ENCODE measurements around the gene TRIOBP.

DNA sequence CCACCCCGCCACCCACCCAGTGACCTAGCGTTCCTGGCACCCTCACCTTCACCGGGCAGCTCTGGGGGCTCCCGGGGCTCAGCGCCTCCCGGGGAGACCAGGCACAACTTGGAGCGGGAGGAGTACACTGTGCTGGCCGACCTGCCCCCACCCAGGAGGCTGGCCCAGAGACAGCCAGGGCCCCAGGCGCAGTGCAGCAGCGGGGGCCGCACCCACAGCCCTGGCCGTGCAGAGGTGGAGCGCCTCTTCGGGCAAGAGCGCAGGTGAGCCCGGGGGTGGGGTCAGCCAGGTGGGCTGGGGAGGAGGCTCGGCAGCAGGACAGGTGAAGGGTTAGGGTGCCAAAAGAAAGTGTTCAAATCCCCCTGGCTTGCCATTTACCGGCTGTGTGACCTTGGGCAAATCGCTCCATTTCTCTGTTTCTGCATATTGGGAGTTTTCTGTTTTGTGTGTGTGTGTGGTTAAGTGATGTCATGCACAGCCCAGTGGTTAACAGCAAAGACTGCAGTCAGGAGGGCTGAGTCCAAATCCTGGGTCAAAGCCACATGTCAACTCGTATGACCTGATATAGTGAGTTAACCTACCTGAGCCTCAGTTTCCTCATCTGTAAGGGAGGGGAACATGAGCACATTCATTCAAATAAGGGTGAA lies 29.5 kb downstream of the TRIOBP start:
- TF ChIP-seq MYC (IDR thresholded peaks at IDR 0.05; ENCODE audit: low read depth, low read length) (no peak), POLR2A (IDR thresholded peaks at IDR 0.05; ENCODE audit: low read depth, low read length) (no peak), EZH2 (IDR thresholded peaks at IDR 0.05; ENCODE audit: borderline replicate concordance, low read depth, low read length, severe bottlenecking) (no peak), POLR2AphosphoS5 (IDR thresholded peaks at IDR 0.05; ENCODE audit: insufficient read depth, low read depth, low read length) (no peak), GATA2 (IDR thresholded peaks at IDR 0.05; ENCODE audit: insufficient read depth, insufficient read length, low read depth, low read length) (no peak), FOS (IDR thresholded peaks at IDR 0.05; ENCODE audit: borderline replicate concordance, insufficient read depth, low read length) (no peak)
- TF ChIP-seq, protein P1, sequence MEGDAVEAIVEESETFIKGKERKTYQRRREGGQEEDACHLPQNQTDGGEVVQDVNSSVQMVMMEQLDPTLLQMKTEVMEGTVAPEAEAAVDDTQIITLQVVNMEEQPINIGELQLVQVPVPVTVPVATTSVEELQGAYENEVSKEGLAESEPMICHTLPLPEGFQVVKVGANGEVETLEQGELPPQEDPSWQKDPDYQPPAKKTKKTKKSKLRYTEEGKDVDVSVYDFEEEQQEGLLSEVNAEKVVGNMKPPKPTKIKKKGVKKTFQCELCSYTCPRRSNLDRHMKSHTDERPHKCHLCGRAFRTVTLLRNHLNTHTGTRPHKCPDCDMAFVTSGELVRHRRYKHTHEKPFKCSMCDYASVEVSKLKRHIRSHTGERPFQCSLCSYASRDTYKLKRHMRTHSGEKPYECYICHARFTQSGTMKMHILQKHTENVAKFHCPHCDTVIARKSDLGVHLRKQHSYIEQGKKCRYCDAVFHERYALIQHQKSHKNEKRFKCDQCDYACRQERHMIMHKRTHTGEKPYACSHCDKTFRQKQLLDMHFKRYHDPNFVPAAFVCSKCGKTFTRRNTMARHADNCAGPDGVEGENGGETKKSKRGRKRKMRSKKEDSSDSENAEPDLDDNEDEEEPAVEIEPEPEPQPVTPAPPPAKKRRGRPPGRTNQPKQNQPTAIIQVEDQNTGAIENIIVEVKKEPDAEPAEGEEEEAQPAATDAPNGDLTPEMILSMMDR (IDR thresholded peaks at IDR 0.05; ENCODE audit: extremely low read depth in 1 of 2, insufficient read depth in 1 of 2, low read depth in 1 of 2, low read length in 2 of 2) = peak in 1 of 2 donors; percentile 8
- TF ChIP-seq, protein P2, sequence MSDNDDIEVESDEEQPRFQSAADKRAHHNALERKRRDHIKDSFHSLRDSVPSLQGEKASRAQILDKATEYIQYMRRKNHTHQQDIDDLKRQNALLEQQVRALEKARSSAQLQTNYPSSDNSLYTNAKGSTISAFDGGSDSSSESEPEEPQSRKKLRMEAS (IDR thresholded peaks at IDR 0.05; ENCODE audit: insufficient read depth, insufficient read length) = no peak

Measured in endothelial cell of umbilical vein (primary cell).